ENCODE data around the gene PDE6A. TPM values are rescaled to one million over a fixed set of nuclear protein-coding genes. Genes with fewer than 3 reads are reported as not detected.

The PDE6A gene
- total RNA-seq, 1 experiment from 2014 or later: not detected

DNA sequence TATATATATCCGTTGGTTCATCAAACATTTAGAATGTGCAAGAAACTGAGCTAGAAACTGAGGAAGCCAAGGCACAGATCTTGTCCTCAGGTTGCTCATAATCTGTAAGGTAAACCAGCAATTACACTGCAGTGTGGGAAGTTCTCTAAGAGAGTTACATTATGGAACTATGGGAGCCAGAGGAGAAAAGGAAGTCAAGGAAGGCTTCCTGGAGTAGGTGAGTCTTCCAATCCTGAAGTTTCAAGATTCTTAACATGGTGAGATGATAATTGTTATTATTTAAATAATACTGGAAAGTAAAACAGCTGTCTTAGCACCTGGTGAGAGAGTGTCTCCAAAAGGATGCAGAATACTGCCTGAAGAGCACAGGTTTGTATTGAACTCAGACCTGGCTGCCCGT lies 44.2 kb downstream of the PDE6A start:
- TF ChIP-seq ZBTB43 (CRISPR knock-in tag; IDR thresholded peaks at IDR 0.05) (no peak), MYBL2 (CRISPR knock-in tag; IDR thresholded peaks at IDR 0.05) (no peak), ZMAT4 (CRISPR knock-in tag; IDR thresholded peaks at IDR 0.05) (no peak), ZBTB21 (CRISPR knock-in tag; IDR thresholded peaks at IDR 0.05; ENCODE audit: borderline replicate concordance) (no peak), JAZF1 (CRISPR knock-in tag; IDR thresholded peaks at IDR 0.05) (no peak)
- Mint-ChIP-seq H3K9me3 (no peaks in the 10 kb centered on the region), H3K4me3 (no peak overlapping the region), H3K27me3 (ENCODE audit: low read depth) (no peaks in the 10 kb centered on the region), H3K27ac (no peak overlapping the region), H3K36me3 (no peaks in the 10 kb centered on the region), H3K4me1 (no peaks in the 10 kb centered on the region)
- CTCF ChIA-PET: no interaction called here
- no peak for ATAC-seq
- DNase-seq (ENCODE audit: low spot score): no peak
- POLR2A ChIA-PET: no interaction called here

- no peak for DNase-seq (ENCODE audit: low spot score)
- no peak overlapping the region for H3K27ac Mint-ChIP-seq
- ATAC-seq: no peak
- H3K4me3 Mint-ChIP-seq: no peak overlapping the region
- TF ChIP-seq NR1H2 (CRISPR knock-in tag; IDR thresholded peaks at IDR 0.05) (no peak), TCF7 (CRISPR knock-in tag; IDR thresholded peaks at IDR 0.05; ENCODE audit: low read depth) (no peak), MYBL2 (CRISPR knock-in tag; IDR thresholded peaks at IDR 0.05) (no peak), E2F4 (CRISPR knock-in tag; IDR thresholded peaks at IDR 0.05; ENCODE audit: borderline replicate concordance, low read depth) (no peak), CREB1 (CRISPR knock-in tag; IDR thresholded peaks at IDR 0.05) (no peak), RORB (CRISPR knock-in tag; IDR thresholded peaks at IDR 0.05) (no peak), PREB (CRISPR knock-in tag; IDR thresholded peaks at IDR 0.05; ENCODE audit: borderline replicate concordance) (no peak), SMAD4 (CRISPR knock-in tag; IDR thresholded peaks at IDR 0.05) (no peak), ZNF317 (CRISPR knock-in tag; IDR thresholded peaks at IDR 0.05; ENCODE audit: borderline replicate concordance, low read depth) (no peak), KAT7 (CRISPR knock-in tag; IDR thresholded peaks at IDR 0.05; ENCODE audit: borderline replicate concordance) (no peak), CBFB (CRISPR knock-in tag; IDR thresholded peaks at IDR 0.05; ENCODE audit: low read depth) (no peak), TP53 (CRISPR knock-in tag; IDR thresholded peaks at IDR 0.05) (no peak)
- TF ChIP-seq, protein P1, sequence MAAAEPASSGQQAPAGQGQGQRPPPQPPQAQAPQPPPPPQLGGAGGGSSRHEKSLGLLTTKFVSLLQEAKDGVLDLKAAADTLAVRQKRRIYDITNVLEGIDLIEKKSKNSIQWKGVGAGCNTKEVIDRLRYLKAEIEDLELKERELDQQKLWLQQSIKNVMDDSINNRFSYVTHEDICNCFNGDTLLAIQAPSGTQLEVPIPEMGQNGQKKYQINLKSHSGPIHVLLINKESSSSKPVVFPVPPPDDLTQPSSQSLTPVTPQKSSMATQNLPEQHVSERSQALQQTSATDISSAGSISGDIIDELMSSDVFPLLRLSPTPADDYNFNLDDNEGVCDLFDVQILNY (CRISPR knock-in tag; IDR thresholded peaks at IDR 0.05): no peak
- ChIA-PET POLR2A (no interaction called here), CTCF (interaction anchor here (1.2 kb wide), 1 partner anchor 46 kb away, joined by 4 read pairs; no protein-coding TSS in a partner anchor)
- no peaks in the 10 kb centered on the region for H3K36me3 Mint-ChIP-seq
- H3K4me1 Mint-ChIP-seq: no peaks in the 10 kb centered on the region
- no peaks in the 10 kb centered on the region for H3K27me3 Mint-ChIP-seq (ENCODE audit: low read depth)
- H3K9me3 Mint-ChIP-seq: no peaks in the 10 kb centered on the region
These were observed 45.8 kb downstream of the PDE6A start for GRCh38 chr5:149898811-149899210.

All from WTC11 (cell line).